ENCODE results near the gene ZNF568.
A peak's percentile ranks its signal among the peaks of the same experiment; 100 is the strongest.

ZNF568 gene

GRCh38 chr19:36973021-36973843, 57.1 kb downstream of the ZNF568 start:
- peak overlapping the region; percentile 77 for H3K4me3 ChIP-seq (replicated peaks; ENCODE audit: low read depth, low read length)
- peak; percentile 75 for DNase-seq (ENCODE audit: low read depth)
- TF ChIP-seq CTCF (IDR thresholded peaks at IDR 0.05; ENCODE audit: low read length, missing control alignments): peak; percentile 63

- H3K4me3 ChIP-seq (replicated peaks; ENCODE audit: low read depth, low read length): peak overlapping the region; percentile 77
- DNase-seq (ENCODE audit: low read depth): no peak
- no peak for TF ChIP-seq CTCF (IDR thresholded peaks at IDR 0.05; ENCODE audit: low read length, missing control alignments)
Measured at GRCh38 chr19:36973844-36974195, 57.7 kb downstream of the ZNF568 start.

- no peak for TF ChIP-seq CTCF (IDR thresholded peaks at IDR 0.05; ENCODE audit: low read length, missing control alignments)
- H3K4me3 ChIP-seq (replicated peaks; ENCODE audit: low read depth, low read length): no peak overlapping the region
- no peak for DNase-seq (ENCODE audit: low read depth)
Measured at GRCh38 chr19:36986131-36986530, 70.0 kb downstream of the ZNF568 start.

GRCh38 chr19:36986601-36987000, 70.5 kb downstream of the ZNF568 start:
- TF ChIP-seq CTCF (IDR thresholded peaks at IDR 0.05; ENCODE audit: low read length, missing control alignments): no peak
- no peak overlapping the region for H3K4me3 ChIP-seq (replicated peaks; ENCODE audit: low read depth, low read length)
- DNase-seq (ENCODE audit: low read depth): no peak

- no peak for TF ChIP-seq CTCF (IDR thresholded peaks at IDR 0.05; ENCODE audit: low read length, missing control alignments)
- DNase-seq (ENCODE audit: low read depth): no peak
- no peak overlapping the region for H3K4me3 ChIP-seq (replicated peaks; ENCODE audit: low read depth, low read length)
Measured at GRCh38 chr19:36987091-36987490, 71.0 kb downstream of the ZNF568 start.

- H3K4me3 ChIP-seq (replicated peaks; ENCODE audit: low read depth, low read length): no peak overlapping the region
- no peak for TF ChIP-seq CTCF (IDR thresholded peaks at IDR 0.05; ENCODE audit: low read length, missing control alignments)
- DNase-seq (ENCODE audit: low read depth): no peak
Measured at GRCh38 chr19:36997152-36997842, 81.2 kb downstream of the ZNF568 start.
